ENCODE results near the gene NUCB1. TPM values are rescaled to one million over a fixed set of nuclear protein-coding genes. Genes with fewer than 3 reads are reported as not detected.
A peak's percentile ranks its signal among the peaks of the same experiment; 100 is the strongest.

Gene NUCB1
- total and polyA plus RNA-seq, 9 of the 15 experiments (the other 6 are each of a cell fraction or from before 2014, with no cell fraction given), result 3.1 to 153 (median 71.7) TPM

DNA sequence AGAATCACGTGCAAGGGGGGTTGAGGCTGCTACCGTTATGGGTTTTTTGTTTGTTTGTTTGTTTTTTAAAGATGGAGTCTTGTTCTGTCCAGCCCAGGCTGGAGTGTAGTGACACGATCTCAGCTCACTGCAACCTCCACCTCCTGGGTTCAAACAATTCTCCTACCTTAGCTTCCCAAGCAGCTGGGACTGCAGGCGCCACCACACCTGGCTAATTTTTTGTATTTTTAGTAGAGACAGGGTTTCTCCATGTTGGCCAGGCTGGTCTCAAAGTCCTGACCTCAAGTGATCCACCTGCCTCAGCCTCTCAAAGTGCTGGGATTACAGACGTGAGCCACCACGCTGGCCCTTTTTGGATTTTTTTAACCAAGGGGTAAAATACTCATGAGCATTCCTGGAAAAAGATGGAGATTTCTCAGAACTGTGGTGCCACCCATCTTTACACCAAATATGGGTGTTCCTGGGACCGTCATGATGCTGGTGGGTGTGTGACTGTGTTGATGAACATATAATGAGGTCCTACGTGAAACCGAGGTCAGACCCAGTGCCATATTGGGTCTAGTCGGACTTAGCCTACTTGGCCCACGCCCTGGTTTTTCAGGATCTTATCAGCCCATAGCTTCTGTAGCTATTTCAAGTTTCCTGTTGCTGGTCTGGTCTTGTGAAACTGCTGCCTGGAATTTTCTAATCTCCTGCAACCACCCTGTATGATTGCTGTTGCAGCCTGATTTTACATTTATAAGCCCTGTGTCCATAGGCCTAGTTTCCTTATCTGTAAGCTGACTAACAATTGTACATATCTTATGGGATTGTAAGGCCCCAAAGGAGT, 21.7 kb upstream of the NUCB1 start (continued):
- TF ChIP-seq MAFK (IDR thresholded peaks at IDR 0.05; ENCODE audit: low read length), result peak; percentile 67
- peak; percentile 81; the same call in 1 of the 2 replicates for TF ChIP-seq FOXP1 (CRISPR knock-in tag; IDR thresholded peaks at IDR 0.05)
- TF ChIP-seq RNF2 (IDR thresholded peaks at IDR 0.05), result peak; percentile 97
- peak; percentile 62 for TF ChIP-seq NR2C1 (IDR thresholded peaks at IDR 0.05)
- TF ChIP-seq NR2C1 (tag; IDR thresholded peaks at IDR 0.05), result peak; percentile 79
- TF ChIP-seq FOXJ3 (CRISPR knock-in tag; IDR thresholded peaks at IDR 0.05), result no peak
- no peak for TF ChIP-seq ZNF561 (CRISPR knock-in tag; conservative IDR thresholded peaks at IDR 0.05)
- TF ChIP-seq DPF2 (IDR thresholded peaks at IDR 0.05), result peak; percentile 99
- peak; percentile 90 for TF ChIP-seq DACH1 (IDR thresholded peaks at IDR 0.05; ENCODE audit: partially characterized antibody)
- TF ChIP-seq, protein P1, sequence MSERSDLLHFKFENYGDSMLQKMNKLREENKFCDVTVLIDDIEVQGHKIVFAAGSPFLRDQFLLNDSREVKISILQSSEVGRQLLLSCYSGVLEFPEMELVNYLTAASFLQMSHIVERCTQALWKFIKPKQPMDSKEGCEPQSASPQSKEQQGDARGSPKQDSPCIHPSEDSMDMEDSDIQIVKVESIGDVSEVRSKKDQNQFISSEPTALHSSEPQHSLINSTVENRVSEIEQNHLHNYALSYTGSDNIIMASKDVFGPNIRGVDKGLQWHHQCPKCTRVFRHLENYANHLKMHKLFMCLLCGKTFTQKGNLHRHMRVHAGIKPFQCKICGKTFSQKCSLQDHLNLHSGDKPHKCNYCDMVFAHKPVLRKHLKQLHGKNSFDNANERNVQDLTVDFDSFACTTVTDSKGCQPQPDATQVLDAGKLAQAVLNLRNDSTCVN (CRISPR knock-in tag; IDR thresholded peaks at IDR 0.05), result peak; percentile 67; the same call in 1 of the 2 replicates
- 0 out of 2 replicates have a peak, but pooled peaks have one; percentile 42 for TF ChIP-seq TCFL5 (CRISPR knock-in tag; conservative IDR thresholded peaks at IDR 0.05)
- no peak for TF ChIP-seq ZNF282 (CRISPR knock-in tag; IDR thresholded peaks at IDR 0.05)
- TF ChIP-seq ZFP36 (IDR thresholded peaks at IDR 0.05; ENCODE audit: low read depth, low read length, partially characterized antibody), result peak; percentile 54
- TF ChIP-seq, protein P2, sequence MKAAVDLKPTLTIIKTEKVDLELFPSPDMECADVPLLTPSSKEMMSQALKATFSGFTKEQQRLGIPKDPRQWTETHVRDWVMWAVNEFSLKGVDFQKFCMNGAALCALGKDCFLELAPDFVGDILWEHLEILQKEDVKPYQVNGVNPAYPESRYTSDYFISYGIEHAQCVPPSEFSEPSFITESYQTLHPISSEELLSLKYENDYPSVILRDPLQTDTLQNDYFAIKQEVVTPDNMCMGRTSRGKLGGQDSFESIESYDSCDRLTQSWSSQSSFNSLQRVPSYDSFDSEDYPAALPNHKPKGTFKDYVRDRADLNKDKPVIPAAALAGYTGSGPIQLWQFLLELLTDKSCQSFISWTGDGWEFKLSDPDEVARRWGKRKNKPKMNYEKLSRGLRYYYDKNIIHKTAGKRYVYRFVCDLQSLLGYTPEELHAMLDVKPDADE (conservative IDR thresholded peaks at IDR 0.05; ENCODE audit: control insufficient read depth, low read depth, low read length), result peak; percentile 89
- peak; percentile 33; the same call in 1 of the 2 replicates for TF ChIP-seq POLR2G (IDR thresholded peaks at IDR 0.05; ENCODE audit: low read depth, low read length)
- TF ChIP-seq HSF4 (CRISPR knock-in tag; IDR thresholded peaks at IDR 0.05; ENCODE audit: borderline replicate concordance), result peak; percentile 53; the same call in 1 of the 2 replicates
- TF ChIP-seq CBX5 (IDR thresholded peaks at IDR 0.05; ENCODE audit: borderline replicate concordance, low read depth), result no peak
- peak; percentile 92 for TF ChIP-seq FOXJ2 (tag; IDR thresholded peaks at IDR 0.05)
- peak; percentile 96 for TF ChIP-seq POLR2AphosphoS2 (IDR thresholded peaks at IDR 0.05; ENCODE audit: low read length)
- TF ChIP-seq, protein P3, sequence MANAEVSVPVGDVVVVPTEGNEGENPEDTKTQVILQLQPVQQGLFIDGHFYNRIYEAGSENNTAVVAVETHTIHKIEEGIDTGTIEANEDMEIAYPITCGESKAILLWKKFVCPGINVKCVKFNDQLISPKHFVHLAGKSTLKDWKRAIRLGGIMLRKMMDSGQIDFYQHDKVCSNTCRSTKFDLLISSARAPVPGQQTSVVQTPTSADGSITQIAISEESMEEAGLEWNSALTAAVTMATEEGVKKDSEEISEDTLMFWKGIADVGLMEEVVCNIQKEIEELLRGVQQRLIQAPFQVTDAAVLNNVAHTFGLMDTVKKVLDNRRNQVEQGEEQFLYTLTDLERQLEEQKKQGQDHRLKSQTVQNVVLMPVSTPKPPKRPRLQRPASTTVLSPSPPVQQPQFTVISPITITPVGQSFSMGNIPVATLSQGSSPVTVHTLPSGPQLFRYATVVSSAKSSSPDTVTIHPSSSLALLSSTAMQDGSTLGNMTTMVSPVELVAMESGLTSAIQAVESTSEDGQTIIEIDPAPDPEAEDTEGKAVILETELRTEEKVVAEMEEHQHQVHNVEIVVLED (CRISPR knock-in tag; IDR thresholded peaks at IDR 0.05), result no peak
- no peak; the same call in 1 of the 2 replicates for TF ChIP-seq NFXL1 (CRISPR knock-in tag; IDR thresholded peaks at IDR 0.05)
- peak; percentile 73; the same call in 1 of the 2 replicates for TF ChIP-seq ESRRA (IDR thresholded peaks at IDR 0.05; ENCODE audit: borderline replicate concordance, low read depth)
- TF ChIP-seq, protein P4, sequence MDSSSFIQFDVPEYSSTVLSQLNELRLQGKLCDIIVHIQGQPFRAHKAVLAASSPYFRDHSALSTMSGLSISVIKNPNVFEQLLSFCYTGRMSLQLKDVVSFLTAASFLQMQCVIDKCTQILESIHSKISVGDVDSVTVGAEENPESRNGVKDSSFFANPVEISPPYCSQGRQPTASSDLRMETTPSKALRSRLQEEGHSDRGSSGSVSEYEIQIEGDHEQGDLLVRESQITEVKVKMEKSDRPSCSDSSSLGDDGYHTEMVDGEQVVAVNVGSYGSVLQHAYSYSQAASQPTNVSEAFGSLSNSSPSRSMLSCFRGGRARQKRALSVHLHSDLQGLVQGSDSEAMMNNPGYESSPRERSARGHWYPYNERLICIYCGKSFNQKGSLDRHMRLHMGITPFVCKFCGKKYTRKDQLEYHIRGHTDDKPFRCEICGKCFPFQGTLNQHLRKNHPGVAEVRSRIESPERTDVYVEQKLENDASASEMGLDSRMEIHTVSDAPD (CRISPR knock-in tag; IDR thresholded peaks at IDR 0.05), result peak; percentile 46; the same call in 1 of the 2 replicates
- TF ChIP-seq BRCA1 (IDR thresholded peaks at IDR 0.05), result no peak
- no peak for TF ChIP-seq BRCA1 (CRISPR knock-in tag; IDR thresholded peaks at IDR 0.05)
